SK-N-SH (cell line): ENCODE results near the gene PLB1. TPM values are rescaled to one million over a fixed set of nuclear protein-coding genes. Genes with fewer than 3 reads are reported as not detected.

Experiments used
- CTCF ChIA-PET: fragments of 300-600, 350-600 bp; formaldehyde crosslinking; extraction: SDS; loops from one replicate; lab custom pipeline; 2021; lab: Yijun Ruan, JAX
- POLR2A ChIA-PET: fragments of 350-600 bp; sonication (Branson Sonifier 250); formaldehyde crosslinking; extraction: SDS; loops from one replicate; lab custom pipeline; 2020; ENCODE audit warnings: antibody characterized with exemption, inconsistent platforms; lab: Yijun Ruan, JAX
- DNase-seq: peaks from one replicate; pipeline ENCODE4 v3.0.0; 2012
- H2AFZ ChIP-seq: fragments of 200-600 bp; sonication (generic); 2 replicates; pipeline ENCODE4 v1.8.1; 2016; ENCODE audit warnings: antibody characterized with exemption, mild to moderate bottlenecking, low read depth
- H3F3A ChIP-seq: fragments of 200-600 bp; sonication (generic); replicated peaks from 2 replicates; pipeline ENCODE3; 2016; ENCODE audit warnings: antibody characterized with exemption, mild to moderate bottlenecking; ENCODE audit not compliant: insufficient read depth
- H3K27ac ChIP-seq, 2 experiments: fragments of 200-500 bp in 1 of 2; fragments of 200-600 bp in 1 of 2; sonication (Bioruptor generic) in 1 of 2; sonication (generic), shearing (Covaris generic) in 1 of 2; 2 replicates each; pipeline versions ENCODE4 v1.5.1 to v1.6.1; 2014 to 2016; ENCODE audit warnings: low read depth in 2 of 2, inconsistent platforms in 1 of 2, low read length in 1 of 2, mild to moderate bottlenecking in 1 of 2, mixed read lengths in 1 of 2
- H3K27me3 ChIP-seq: fragments of 200-600 bp; sonication (generic), shearing (Covaris generic); 2 replicates; pipeline ENCODE4 v1.6.1; 2016; ENCODE audit warnings: mixed run types; ENCODE audit not compliant: insufficient read depth
- H3K36me3 ChIP-seq, 2 experiments: fragments of 200-500 bp in 1 of 2; fragments of 200-600 bp in 1 of 2; sonication (Bioruptor generic) in 1 of 2; sonication (generic) in 1 of 2; replicated peaks in 1 of 2; 2 replicates each; pipeline versions ENCODE3 to v1.5.1; 2014 to 2016; ENCODE audit warnings: low read length in 1 of 2, mild to moderate bottlenecking in 1 of 2; ENCODE audit not compliant: insufficient read depth in 2 of 2, control insufficient read depth in 1 of 2
- H3K4me1 ChIP-seq, 2 experiments: fragments of 200-500 bp in 1 of 2; fragments of 200-600 bp in 1 of 2; sonication (Bioruptor generic) in 1 of 2; sonication (generic), shearing (Covaris generic) in 1 of 2; 2 replicates each; pipeline versions ENCODE4 v1.5.1 to v1.6.1; 2014 to 2016; ENCODE audit warnings: low read depth in 1 of 2, low read length in 1 of 2, mixed run types in 1 of 2; ENCODE audit not compliant: insufficient read depth in 2 of 2, control insufficient read depth in 1 of 2
- H3K4me2 ChIP-seq: fragments of 200-600 bp; sonication (generic), shearing (Covaris generic); 2 replicates; pipeline ENCODE4 v1.6.1; 2017; ENCODE audit warnings: mixed run types
- H3K4me3 ChIP-seq, 2 experiments: fragments of 200-500 bp in 1 of 2; fragments of 200-600 bp in 1 of 2; sonication (Bioruptor generic) in 1 of 2; sonication (generic), shearing (Covaris generic) in 1 of 2; 2 replicates each; pipeline versions ENCODE4 v1.5.1 to v1.8.1; 2014 to 2016; ENCODE audit warnings: low read depth in 2 of 2, inconsistent platforms in 1 of 2, low read length in 1 of 2, mild to moderate bottlenecking in 1 of 2, mixed read lengths in 1 of 2, moderate library complexity in 1 of 2
- H3K79me2 ChIP-seq: fragments of 200-600 bp; sonication (generic); 2 replicates; pipeline ENCODE4 v1.8.1; 2017; ENCODE audit warnings: mild to moderate bottlenecking; ENCODE audit not compliant: insufficient read depth
- H3K9ac ChIP-seq: fragments of 200-600 bp; sonication (generic); 2 replicates; pipeline ENCODE4 v1.6.1; 2017; ENCODE audit warnings: mixed run types
- H3K9me2 ChIP-seq: fragments of 200-600 bp; sonication (generic); 2 replicates; pipeline ENCODE4 v1.6.1; 2017; ENCODE audit warnings: mixed run types
- H3K9me3 ChIP-seq: fragments of 200-600 bp; sonication (generic); 2 replicates; pipeline ENCODE4 v1.6.1; 2017; ENCODE audit warnings: mixed run types, mild to moderate bottlenecking, moderate library complexity
- H4K20me1 ChIP-seq: fragments of 200-600 bp; sonication (generic); 2 replicates; pipeline ENCODE4 v1.6.1; 2017; ENCODE audit warnings: mild to moderate bottlenecking, mixed run types; ENCODE audit not compliant: insufficient read depth
- ELF1 ChIP-seq: IDR thresholded peaks from 2 replicates; pipeline ENCODE4 v1.4.0; 2012
- FOSL2 ChIP-seq: IDR thresholded peaks from 2 replicates; pipeline ENCODE4 v1.4.0; 2012; ENCODE audit warnings: low read depth, mild to moderate bottlenecking, moderate library complexity, borderline replicate concordance
- JUND ChIP-seq: IDR thresholded peaks from 2 replicates; pipeline ENCODE4 v1.4.0; 2012
- MXI1 ChIP-seq: IDR thresholded peaks from 2 replicates; pipeline ENCODE4 v1.6.1; 2012; ENCODE audit warnings: mild to moderate bottlenecking, low read depth, low read length, improper control_type of control experiment
- NRF1 ChIP-seq: IDR thresholded peaks from 2 replicates; pipeline ENCODE4 v1.6.1; 2012; ENCODE audit warnings: low read depth, mild to moderate bottlenecking, low read length
- RCOR1 ChIP-seq: fragments of 150-350 bp; IDR thresholded peaks from 2 replicates; pipeline ENCODE4 v1.6.1; 2017; ENCODE audit warnings: antibody characterized with exemption, low read length
- RXRA ChIP-seq: IDR thresholded peaks from 2 replicates; pipeline ENCODE4 v1.4.0; 2012; ENCODE audit warnings: low read depth, mild to moderate bottlenecking, borderline replicate concordance
- SMC3 ChIP-seq: IDR thresholded peaks from 2 replicates; pipeline ENCODE4 v1.6.1; 2012; ENCODE audit warnings: low read depth, low read length, improper control_type of control experiment
- TEAD4 ChIP-seq: IDR thresholded peaks from 2 replicates; pipeline ENCODE4 v1.4.0; 2012; ENCODE audit warnings: mild to moderate bottlenecking, borderline replicate concordance; ENCODE audit not compliant: insufficient read depth
- WGBS: methylation state at CpG from one replicate; pipeline ENCODE4 v1.1.6; 2017; ENCODE audit warnings: low lambda C conversion rate; 5-methylcytosine and 5-hydroxymethylcytosine counted together
- polyA plus RNA-seq, 3 experiments: library from polyadenylated mRNA; depleted of rRNA; stranded (reverse); fragments of >200 nt; gene quantifications; 2 replicates each; pipeline ENCODE4 v1.2.3, GENCODE V29; 2012
- TF ChIP-seq, protein P1 (sequence below): fragments of 150-350 bp; IDR thresholded peaks from 2 replicates; pipeline ENCODE4 v1.6.1; 2017; ENCODE audit warnings: antibody characterized with exemption, low read length, low read depth, borderline replicate concordance
- TF ChIP-seq, protein P2 (sequence below): IDR thresholded peaks from 2 replicates; pipeline ENCODE4 v1.4.0; 2012; ENCODE audit warnings: low read depth, borderline replicate concordance
- TF ChIP-seq, protein P3 (sequence below): IDR thresholded peaks from 2 replicates; pipeline ENCODE4 v1.4.0; 2012; ENCODE audit warnings: low read depth, borderline replicate concordance
- TF ChIP-seq, protein P4 (sequence below): IDR thresholded peaks from 2 replicates; pipeline ENCODE4; 2012
- TF ChIP-seq, protein P5 (sequence below): IDR thresholded peaks from 2 replicates; pipeline ENCODE4 v1.4.0; 2012; ENCODE audit warnings: low read depth
- TF ChIP-seq, protein P6 (sequence below): fragments of 150-350 bp; IDR thresholded peaks from 2 replicates; pipeline ENCODE4 v1.6.1; 2016; ENCODE audit warnings: mild to moderate bottlenecking, low read depth, low read length
- TF ChIP-seq, protein P7 (sequence below): fragments of 200-600 bp; sonication (generic); IDR thresholded peaks from 2 replicates; pipeline ENCODE4 v1.6.1; 2017; ENCODE audit warnings: antibody characterized with exemption, mild to moderate bottlenecking, moderate library complexity

The PLB1 gene
- polyA plus RNA-seq, 1 of the 3 experiments (the other 2 are of a cell fraction): 0.10 TPM

DNA sequence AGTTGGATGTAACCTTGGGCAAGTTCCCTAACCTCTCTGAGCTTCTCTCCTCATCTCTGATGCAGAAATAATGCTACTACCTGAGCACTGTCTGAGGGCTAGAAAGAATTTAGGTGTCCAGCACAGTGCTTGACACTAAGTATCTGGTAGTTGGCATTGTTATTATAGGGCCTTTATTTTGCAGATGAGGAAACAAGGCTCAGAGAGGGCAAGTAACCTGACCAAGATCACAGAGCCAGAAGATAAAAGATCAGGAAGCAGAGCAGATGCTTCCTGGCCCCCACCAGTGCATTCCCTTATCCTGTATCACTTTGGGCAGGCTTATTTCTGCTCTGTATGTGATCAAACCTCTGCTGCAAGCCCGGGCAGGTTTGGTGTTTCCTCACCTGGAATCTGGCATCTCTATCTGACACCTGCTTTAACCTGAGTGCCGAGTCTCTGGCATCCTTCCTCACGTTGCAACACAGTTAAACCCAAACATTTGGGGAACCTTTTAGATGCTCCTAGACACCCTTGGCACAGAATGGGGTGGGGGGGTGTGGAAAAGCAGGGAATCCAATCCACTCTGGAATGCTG lies 69.9 kb downstream of the PLB1 start:
- Histone ChIP-seq H3K27me3 (no peaks in the 10 kb centered on the region), H3F3A (no peaks in the 10 kb centered on the region), H3K9me3 (no peaks in the 10 kb centered on the region), H3K27ac (peak overlapping the region in 1 of 2 experiments; percentile 71; a peak in 2 of 4 replicates), H4K20me1 (no peaks in the 10 kb centered on the region), H3K4me2 (peak overlapping the region; percentile 84), H3K9ac (no peak overlapping the region), H3K4me1 (peaks cover 0 to 7% of the 10 kb centered on the region in 2 experiments; a peak in 1 of 4 replicates), H2AFZ (peak overlapping the region; percentile 94; the same call in 1 of the 2 replicates), H3K36me3 (no peaks in the 10 kb centered on the region), H3K79me2 (no peaks in the 10 kb centered on the region), H3K9me2 (no peaks in the 10 kb centered on the region), H3K4me3 (peak overlapping the region in 1 of 2 experiments; percentile 62; a peak in 1 of 4 replicates)
- no peak for DNase-seq
- ChIA-PET CTCF (interaction anchor here (0.6 to 4.6 kb wide), 92 partner anchors 10 to 954 kb away, joined by 3 to 83 read pairs (median 5); partner anchors contain the start of genes PPP1CB, SPDYA, TRMT61B and WDR43), POLR2A (interaction anchor here (0.5 to 2.5 kb wide), 5 partner anchors 19 to 415 kb away, joined by 3 to 11 read pairs (median 3); partner anchors contain the start of gene PPP1CB)
- 79% methylated on average over 3 of the region's 3 CpGs for WGBS
- TF ChIP-seq, protein P1, sequence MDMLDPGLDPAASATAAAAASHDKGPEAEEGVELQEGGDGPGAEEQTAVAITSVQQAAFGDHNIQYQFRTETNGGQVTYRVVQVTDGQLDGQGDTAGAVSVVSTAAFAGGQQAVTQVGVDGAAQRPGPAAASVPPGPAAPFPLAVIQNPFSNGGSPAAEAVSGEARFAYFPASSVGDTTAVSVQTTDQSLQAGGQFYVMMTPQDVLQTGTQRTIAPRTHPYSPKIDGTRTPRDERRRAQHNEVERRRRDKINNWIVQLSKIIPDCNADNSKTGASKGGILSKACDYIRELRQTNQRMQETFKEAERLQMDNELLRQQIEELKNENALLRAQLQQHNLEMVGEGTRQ: no peak
- TF ChIP-seq JUND (no peak), RCOR1 (0 out of 2 replicates have a peak, but pooled peaks have one; percentile 22), NRF1 (no peak), SMC3 (no peak)

DNA sequence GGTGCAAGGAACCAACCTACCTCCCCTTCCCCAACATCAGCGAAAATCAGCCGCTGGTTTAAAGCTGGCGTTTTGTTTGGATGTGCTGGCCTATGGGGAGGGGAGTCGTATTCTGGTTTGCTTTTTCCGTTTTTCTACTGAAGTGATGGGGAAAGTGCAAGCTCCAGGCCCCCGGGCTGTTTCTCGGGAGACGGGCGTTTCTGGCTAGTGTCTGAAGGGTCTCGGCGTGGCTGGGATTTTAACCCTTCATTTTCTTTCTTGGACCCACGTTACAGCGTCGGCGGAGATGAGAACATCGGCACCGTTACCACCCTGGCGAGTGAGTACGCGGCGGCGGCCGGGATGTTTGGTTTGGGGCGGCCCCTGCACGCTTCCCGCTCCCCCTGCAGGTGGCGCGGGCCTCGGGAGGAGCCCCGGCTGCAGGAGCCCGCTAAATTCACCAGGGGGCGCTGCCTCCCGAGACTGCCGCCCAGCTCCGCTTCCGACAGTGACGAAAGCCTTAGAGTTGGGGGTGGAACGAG lies 70.7 kb downstream of the PLB1 start:
- no peaks in the 10 kb centered on the region for H3K27me3 ChIP-seq
- peak overlapping the region; percentile 36 to 71; a peak in 3 of 4 replicates for H3K27ac ChIP-seq
- no peaks in the 10 kb centered on the region for H3K36me3 ChIP-seq
- peak overlapping the region; percentile 62 for H3K4me3 ChIP-seq
- H3K4me2 ChIP-seq: peak overlapping the region; percentile 84
- CTCF ChIA-PET: interaction anchor here (0.6 to 4.6 kb wide), 108 partner anchors 9 to 1462 kb away, joined by 3 to 83 read pairs (median 4); partner anchors contain the start of genes PPP1CB, SPDYA, TRMT61B and WDR43
- POLR2A ChIA-PET: interaction anchor here (0.5 to 2.5 kb wide), 6 partner anchors 19 to 414 kb away, joined by 3 to 11 read pairs (median 3); partner anchors contain the start of genes PPP1CB and WDR43
- H3K9me3 ChIP-seq: no peaks in the 10 kb centered on the region
- H3K9ac ChIP-seq: peak overlapping the region; percentile 60
- peaks cover 0 to 7% of the 10 kb centered on the region in 2 experiments; a peak in 1 of 4 replicates for H3K4me1 ChIP-seq
- no peaks in the 10 kb centered on the region for H3K79me2 ChIP-seq
- DNase-seq: peak; percentile 98
- under 1% methylated on average over 35 of the region's 38 CpGs for WGBS
- peaks cover 2% of the 10 kb centered on the region for H3F3A ChIP-seq
- no peaks in the 10 kb centered on the region for H4K20me1 ChIP-seq
- H2AFZ ChIP-seq: peak overlapping the region; percentile 94
- H3K9me2 ChIP-seq: no peaks in the 10 kb centered on the region
- TF ChIP-seq TEAD4 (no peak), ELF1 (no peak), MXI1 (peak; percentile 43; the same call in 1 of the 2 replicates), FOSL2 (no peak), JUND (no peak), RXRA (no peak)
- TF ChIP-seq, protein P2, sequence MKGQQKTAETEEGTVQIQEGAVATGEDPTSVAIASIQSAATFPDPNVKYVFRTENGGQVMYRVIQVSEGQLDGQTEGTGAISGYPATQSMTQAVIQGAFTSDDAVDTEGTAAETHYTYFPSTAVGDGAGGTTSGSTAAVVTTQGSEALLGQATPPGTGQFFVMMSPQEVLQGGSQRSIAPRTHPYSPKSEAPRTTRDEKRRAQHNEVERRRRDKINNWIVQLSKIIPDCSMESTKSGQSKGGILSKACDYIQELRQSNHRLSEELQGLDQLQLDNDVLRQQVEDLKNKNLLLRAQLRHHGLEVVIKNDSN: no peak
- TF ChIP-seq, protein P3, sequence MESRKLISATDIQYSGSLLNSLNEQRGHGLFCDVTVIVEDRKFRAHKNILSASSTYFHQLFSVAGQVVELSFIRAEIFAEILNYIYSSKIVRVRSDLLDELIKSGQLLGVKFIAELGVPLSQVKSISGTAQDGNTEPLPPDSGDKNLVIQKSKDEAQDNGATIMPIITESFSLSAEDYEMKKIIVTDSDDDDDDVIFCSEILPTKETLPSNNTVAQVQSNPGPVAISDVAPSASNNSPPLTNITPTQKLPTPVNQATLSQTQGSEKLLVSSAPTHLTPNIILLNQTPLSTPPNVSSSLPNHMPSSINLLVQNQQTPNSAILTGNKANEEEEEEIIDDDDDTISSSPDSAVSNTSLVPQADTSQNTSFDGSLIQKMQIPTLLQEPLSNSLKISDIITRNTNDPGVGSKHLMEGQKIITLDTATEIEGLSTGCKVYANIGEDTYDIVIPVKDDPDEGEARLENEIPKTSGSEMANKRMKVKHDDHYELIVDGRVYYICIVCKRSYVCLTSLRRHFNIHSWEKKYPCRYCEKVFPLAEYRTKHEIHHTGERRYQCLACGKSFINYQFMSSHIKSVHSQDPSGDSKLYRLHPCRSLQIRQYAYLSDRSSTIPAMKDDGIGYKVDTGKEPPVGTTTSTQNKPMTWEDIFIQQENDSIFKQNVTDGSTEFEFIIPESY: no peak
- TF ChIP-seq, protein P4, sequence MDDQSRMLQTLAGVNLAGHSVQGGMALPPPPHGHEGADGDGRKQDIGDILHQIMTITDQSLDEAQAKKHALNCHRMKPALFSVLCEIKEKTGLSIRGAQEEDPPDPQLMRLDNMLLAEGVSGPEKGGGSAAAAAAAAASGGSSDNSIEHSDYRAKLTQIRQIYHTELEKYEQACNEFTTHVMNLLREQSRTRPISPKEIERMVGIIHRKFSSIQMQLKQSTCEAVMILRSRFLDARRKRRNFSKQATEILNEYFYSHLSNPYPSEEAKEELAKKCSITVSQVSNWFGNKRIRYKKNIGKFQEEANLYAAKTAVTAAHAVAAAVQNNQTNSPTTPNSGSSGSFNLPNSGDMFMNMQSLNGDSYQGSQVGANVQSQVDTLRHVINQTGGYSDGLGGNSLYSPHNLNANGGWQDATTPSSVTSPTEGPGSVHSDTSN: no peak
- TF ChIP-seq, protein P5, sequence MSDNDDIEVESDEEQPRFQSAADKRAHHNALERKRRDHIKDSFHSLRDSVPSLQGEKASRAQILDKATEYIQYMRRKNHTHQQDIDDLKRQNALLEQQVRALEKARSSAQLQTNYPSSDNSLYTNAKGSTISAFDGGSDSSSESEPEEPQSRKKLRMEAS: peak; percentile 77
- TF ChIP-seq, protein P6, sequence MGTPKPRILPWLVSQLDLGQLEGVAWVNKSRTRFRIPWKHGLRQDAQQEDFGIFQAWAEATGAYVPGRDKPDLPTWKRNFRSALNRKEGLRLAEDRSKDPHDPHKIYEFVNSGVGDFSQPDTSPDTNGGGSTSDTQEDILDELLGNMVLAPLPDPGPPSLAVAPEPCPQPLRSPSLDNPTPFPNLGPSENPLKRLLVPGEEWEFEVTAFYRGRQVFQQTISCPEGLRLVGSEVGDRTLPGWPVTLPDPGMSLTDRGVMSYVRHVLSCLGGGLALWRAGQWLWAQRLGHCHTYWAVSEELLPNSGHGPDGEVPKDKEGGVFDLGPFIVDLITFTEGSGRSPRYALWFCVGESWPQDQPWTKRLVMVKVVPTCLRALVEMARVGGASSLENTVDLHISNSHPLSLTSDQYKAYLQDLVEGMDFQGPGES: no peak
- TF ChIP-seq, protein P7, sequence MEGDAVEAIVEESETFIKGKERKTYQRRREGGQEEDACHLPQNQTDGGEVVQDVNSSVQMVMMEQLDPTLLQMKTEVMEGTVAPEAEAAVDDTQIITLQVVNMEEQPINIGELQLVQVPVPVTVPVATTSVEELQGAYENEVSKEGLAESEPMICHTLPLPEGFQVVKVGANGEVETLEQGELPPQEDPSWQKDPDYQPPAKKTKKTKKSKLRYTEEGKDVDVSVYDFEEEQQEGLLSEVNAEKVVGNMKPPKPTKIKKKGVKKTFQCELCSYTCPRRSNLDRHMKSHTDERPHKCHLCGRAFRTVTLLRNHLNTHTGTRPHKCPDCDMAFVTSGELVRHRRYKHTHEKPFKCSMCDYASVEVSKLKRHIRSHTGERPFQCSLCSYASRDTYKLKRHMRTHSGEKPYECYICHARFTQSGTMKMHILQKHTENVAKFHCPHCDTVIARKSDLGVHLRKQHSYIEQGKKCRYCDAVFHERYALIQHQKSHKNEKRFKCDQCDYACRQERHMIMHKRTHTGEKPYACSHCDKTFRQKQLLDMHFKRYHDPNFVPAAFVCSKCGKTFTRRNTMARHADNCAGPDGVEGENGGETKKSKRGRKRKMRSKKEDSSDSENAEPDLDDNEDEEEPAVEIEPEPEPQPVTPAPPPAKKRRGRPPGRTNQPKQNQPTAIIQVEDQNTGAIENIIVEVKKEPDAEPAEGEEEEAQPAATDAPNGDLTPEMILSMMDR: peak; percentile 99
